GM12872 (cell line): Measurements from ENCODE around the gene MED29.

Source experiments
- CTCF ChIP-seq: IDR thresholded peaks from 3 replicates; pipeline ENCODE4 v1.5.1; 2011; ENCODE audit warnings: low read depth, mild to moderate bottlenecking, low read length, moderate library complexity; ENCODE audit not compliant: insufficient read depth

The MED29 gene

GRCh38 chr19:39426170-39426569 is 35.0 kb downstream of the MED29 start:
- TF ChIP-seq CTCF = no peak

DNA sequence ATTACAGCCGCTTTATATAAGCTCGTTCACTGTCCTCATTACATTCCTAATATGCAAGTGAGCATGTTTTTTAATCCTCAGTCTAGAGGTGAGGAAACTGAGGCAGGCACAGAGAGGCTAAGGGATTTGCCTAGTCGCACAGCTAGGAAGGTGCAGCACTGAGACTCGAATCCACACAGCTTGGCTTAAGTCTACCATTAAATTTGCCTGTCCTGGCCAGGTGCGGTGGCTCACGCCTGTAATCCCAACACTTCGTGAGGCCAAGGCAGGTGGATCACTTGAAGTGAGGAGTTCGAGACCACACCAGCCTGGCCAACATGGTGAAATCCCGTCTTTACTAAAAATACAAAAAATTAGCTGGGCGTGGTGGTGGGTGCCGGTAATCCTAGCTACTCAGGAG is 36.5 kb downstream of the MED29 start:
- TF ChIP-seq CTCF = no peak

- no peak for TF ChIP-seq CTCF
Measured at GRCh38 chr19:39428283-39429112, 37.3 kb downstream of the MED29 start.

DNA sequence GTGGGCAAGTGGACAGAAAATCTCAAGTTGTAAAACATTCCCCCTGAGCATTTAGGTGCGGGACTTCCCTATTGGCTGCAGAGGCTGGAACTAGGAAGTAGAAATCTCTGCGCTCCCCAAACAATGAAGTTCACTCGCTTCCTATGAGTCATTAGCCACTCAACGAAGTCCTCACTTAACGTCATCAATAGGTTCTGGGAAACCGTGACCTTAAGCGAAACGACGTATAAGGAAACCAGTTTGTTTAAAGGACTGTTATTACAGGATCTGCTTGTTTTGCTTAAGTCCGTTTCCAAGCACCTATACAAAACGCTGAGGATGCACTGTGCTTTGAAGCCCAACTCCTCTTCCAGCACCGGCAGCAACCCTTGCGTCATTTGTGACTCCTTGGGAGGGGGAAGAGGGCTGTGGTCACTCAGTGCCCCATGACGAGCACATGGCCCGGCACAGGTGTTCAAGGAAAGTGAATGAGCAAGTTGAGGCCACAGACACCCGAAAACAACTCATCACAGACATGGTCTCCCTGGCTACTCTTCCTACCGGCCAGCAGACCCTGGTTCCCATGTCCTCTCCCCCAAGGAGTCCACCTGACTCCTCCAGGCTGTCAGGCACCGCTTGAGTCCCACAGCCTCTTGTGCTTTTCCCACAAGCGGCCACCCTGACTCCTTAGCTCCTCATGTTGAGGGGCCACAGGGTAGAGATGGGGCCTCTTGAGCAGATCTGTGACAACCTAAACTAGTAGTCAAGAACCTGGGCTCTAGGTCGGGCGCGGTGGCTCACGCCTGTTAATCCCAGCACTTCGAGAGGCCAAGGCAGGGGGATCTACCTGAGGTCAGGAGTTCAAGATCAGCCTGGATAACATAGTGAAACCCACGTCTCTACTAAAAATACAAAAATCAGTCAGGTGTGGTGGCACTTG is 39.8 kb downstream of the MED29 start:
- TF ChIP-seq CTCF = no peak

DNA sequence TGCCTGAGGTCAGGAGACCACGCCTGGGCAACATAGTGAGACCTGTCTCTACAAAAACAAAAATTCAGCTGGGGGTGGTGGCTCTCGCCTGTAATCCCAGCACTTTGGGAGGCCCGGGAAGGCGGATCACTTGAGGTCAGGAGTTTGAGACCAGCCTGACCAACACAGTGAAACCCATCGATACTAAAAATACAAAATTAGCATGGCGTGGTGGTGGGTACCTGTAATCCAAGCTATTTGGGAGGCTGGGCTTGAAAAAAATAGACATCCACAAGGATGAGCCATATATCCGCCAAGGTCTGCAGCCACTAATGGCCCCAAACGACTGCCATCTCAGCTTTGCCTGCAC is 41.5 kb downstream of the MED29 start:
- TF ChIP-seq CTCF = no peak

- no peak for TF ChIP-seq CTCF
Measured at GRCh38 chr19:39433480-39434079, 42.4 kb downstream of the MED29 start.

DNA sequence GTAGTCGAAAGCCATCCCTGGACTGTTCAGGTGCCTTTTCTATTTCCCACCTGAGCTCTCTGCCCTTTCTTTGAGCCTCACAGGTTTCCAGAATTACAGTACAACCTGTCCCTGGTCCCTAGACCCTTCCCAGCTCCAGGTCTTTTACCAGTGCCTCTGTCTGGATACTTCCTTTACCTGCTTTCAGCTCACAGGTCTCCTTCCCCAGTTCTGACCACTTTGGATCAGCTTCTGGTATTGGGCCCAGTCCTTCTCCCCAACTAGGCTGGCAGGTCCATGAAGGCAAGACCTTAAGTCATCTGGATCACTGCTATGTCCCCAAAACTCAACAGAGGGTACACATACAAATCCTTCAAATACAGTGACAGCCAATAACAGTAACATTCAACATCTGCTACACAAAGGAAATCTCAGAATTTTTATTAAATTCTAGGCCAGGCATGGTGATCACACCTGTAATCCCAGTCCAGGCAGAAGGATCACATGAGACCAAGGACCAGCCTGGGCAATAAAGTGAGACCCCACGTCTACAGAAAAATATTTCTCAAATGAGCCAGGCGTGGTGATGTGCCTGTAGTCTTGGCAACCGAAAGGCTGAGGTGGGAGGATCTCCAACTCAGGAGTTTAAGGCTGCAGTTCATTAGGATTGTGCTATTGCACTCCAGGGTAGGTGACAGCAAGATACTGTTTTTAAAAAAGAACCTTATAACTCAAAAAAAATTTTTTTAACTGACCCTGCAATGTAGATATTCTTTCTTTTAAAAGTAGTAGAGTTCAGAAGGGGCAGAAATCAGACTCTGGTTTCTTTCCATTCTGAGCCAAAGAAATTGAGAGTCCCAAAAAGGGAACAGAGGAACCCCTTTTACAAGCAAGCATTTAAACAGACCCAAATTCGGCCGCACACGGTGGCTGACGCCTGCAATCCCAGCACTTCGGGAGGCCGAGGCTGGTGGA is 43.2 kb downstream of the MED29 start:
- no peak for TF ChIP-seq CTCF
